ENCODE measurements around the gene AGPS.
"Not testable (repeated sequence)": the region's sequence is repeated elsewhere in the genome, so short reads cannot be mapped to it uniquely, and the experiment has no call there.

The AGPS gene

GRCh38 chr2:177424120-177424519 lies 31.5 kb downstream of the AGPS start:
- DNase-seq = not testable (repeated sequence)

- DNase-seq = not testable (repeated sequence)
Measured at GRCh38 chr2:177424620-177425019, 32.0 kb downstream of the AGPS start.

- DNase-seq = no peak
Measured at GRCh38 chr2:177427316-177427715, 34.7 kb downstream of the AGPS start.

GRCh38 chr2:177427936-177428335 lies 35.4 kb downstream of the AGPS start:
- DNase-seq = not testable (repeated sequence)

- no peak for DNase-seq
Measured at GRCh38 chr2:177429688-177430325, 37.2 kb downstream of the AGPS start.

GRCh38 chr2:177430411-177430810 lies 37.8 kb downstream of the AGPS start:
- DNase-seq = peak in 3 of 4 experiments; percentile 22 to 46 (median 22)

- DNase-seq = not testable (repeated sequence)
Measured at GRCh38 chr2:177431111-177431725, 38.6 kb downstream of the AGPS start.

- DNase-seq = no peak
Measured at GRCh38 chr2:177432703-177433102, 40.1 kb downstream of the AGPS start.

GRCh38 chr2:177433402-177433801 lies 40.8 kb downstream of the AGPS start:
- DNase-seq = no peak

GRCh38 chr2:177434475-177434874 lies 41.9 kb downstream of the AGPS start:
- no peak for DNase-seq

- DNase-seq = peak; percentile 55 to 74 (median 72)
Measured at GRCh38 chr2:177445200-177445599, 52.6 kb downstream of the AGPS start.

- no peak for DNase-seq
Measured at GRCh38 chr2:177448031-177448430, 55.5 kb downstream of the AGPS start.

GRCh38 chr2:177449159-177449558 lies 56.6 kb downstream of the AGPS start:
- peak in 3 of 4 experiments; percentile 24 to 46 (median 34) for DNase-seq

- DNase-seq = no peak
Measured at GRCh38 chr2:177455187-177455586, 62.6 kb downstream of the AGPS start.

GRCh38 chr2:177459756-177460155 lies 67.2 kb downstream of the AGPS start:
- DNase-seq = not testable (repeated sequence)

- DNase-seq = no peak
Measured at GRCh38 chr2:177460973-177461585, 68.5 kb downstream of the AGPS start.

- no peak for DNase-seq
Measured at GRCh38 chr2:177464549-177464948, 72.0 kb downstream of the AGPS start.

GRCh38 chr2:177465400-177466138 lies 73.0 kb downstream of the AGPS start:
- DNase-seq = no peak

- DNase-seq = no peak
Measured at GRCh38 chr2:177466337-177467195, 74.0 kb downstream of the AGPS start.

- DNase-seq = peak in 2 of 4 experiments; percentile 26 to 37
Measured at GRCh38 chr2:177467646-177468045, 75.1 kb downstream of the AGPS start.

- no peak for DNase-seq
Measured at GRCh38 chr2:177471990-177472389, 79.4 kb downstream of the AGPS start.

GRCh38 chr2:177474301-177474700 lies 81.7 kb downstream of the AGPS start:
- no peak for DNase-seq
